HFF-Myc (cell line): Measurements from ENCODE around the gene C15orf61.

Source experiments
- DNase-seq: peaks from one replicate; pipeline ENCODE4 v3.0.0-alpha.2; 2011; ENCODE audit warnings: low read depth; ENCODE audit errors: extremely low read depth
- H3K4me3 ChIP-seq: replicated peaks from 2 replicates; pipeline ENCODE4 v1.5.1; 2011; ENCODE audit warnings: low read depth, mild to moderate bottlenecking, control low read depth, low read length
- CTCF ChIP-seq: IDR thresholded peaks from 2 replicates; pipeline ENCODE4 v1.5.1; 2012; ENCODE audit warnings: mild to moderate bottlenecking, low read depth, low read length, control low read depth; ENCODE audit errors: missing control alignments

The C15orf61 gene

DNA sequence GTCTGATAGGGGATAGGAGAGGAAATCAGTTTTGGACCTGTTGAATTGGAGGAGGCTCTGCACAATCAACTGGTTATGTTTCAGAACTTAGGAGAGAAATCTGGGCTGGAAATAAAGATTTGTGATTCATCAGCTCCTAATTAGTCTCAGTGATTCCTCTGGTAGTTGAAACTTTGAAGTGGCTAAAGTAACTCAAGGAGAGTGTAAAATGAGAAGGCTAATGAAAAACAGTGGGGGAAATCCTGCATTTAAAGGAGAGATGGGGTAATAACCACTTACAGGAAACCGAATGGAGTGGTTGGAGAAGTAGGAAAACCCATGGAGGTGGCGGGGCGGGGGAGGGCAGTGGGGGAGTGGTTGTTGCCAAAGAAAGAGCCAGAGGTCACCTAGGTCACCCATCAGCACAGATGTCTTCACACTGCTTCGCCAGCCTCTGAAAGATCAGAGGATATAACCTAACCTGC, 54.1 kb downstream of the C15orf61 start:
- H3K4me3 ChIP-seq = no peak overlapping the region
- no peak for DNase-seq
- TF ChIP-seq CTCF = no peak

GRCh38 chr15:67578020-67578600, 57.2 kb downstream of the C15orf61 start:
- no peak overlapping the region for H3K4me3 ChIP-seq
- no peak for TF ChIP-seq CTCF
- DNase-seq = no peak

DNA sequence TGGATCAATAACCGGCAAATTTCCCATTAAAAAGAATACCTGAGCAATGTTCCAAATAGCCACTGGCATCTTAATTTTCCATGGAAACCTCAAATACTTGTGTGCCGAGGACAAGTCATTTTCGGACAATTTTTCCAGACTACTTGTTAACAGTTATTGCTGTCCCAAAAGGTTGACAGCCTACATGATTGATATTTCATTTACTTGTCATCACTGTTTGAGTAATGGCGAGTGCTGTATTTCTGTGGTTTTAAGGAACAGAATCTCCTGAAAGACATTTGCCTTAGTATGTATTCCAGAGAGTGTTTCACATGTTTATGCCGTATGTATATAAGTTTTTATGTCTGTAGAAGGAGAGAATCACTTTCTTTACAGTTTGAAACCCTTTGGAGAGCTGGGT, 58.2 kb downstream of the C15orf61 start:
- no peak for DNase-seq
- no peak overlapping the region for H3K4me3 ChIP-seq
- no peak for TF ChIP-seq CTCF
